A673 (cell line): ENCODE data around the gene UCK2. TPM values are rescaled to one million over a fixed set of nuclear protein-coding genes. Genes with fewer than 3 reads are reported as not detected.

Source experiments
- BruUV-seq: library from RNA; stranded (reverse); fragments of 400-500 nt; replicated peaks from 2 replicates; lab custom pipeline; 2021; lab: Mats Ljungman, UMichigan
- CTCF ChIA-PET: fragments of 300-600 bp; sonication (Branson Sonifier 250); formaldehyde crosslinking; loops from one replicate; lab custom pipeline; 2022; ENCODE audit warnings: antibody characterized with exemption; lab: Charles Lee
- POLR2A ChIA-PET: fragments of 300-600 bp; sonication (Branson Sonifier 250); formaldehyde crosslinking; loops from one replicate; lab custom pipeline; 2022; ENCODE audit warnings: antibody characterized with exemption; ENCODE audit not compliant: low non-redundant PET; lab: Charles Lee
- DNase-seq: peaks from one replicate; pipeline ENCODE4 v3.0.0-alpha.2; 2015; ENCODE audit warnings: low spot score
- H3K27ac ChIP-seq: fragments of 200-600 bp; sonication (generic); 2 replicates; pipeline ENCODE4 v1.5.1; 2016; ENCODE audit warnings: mixed run types, low read depth, mild to moderate bottlenecking, mixed read lengths, antibody characterized with exemption, low read length; ENCODE audit not compliant: poor library complexity, severe bottlenecking
- H3K27me3 ChIP-seq: fragments of 200-600 bp; sonication (generic); replicated peaks from 2 replicates; pipeline ENCODE4 v1.6.1; 2017; ENCODE audit warnings: mixed run types, low read depth, mild to moderate bottlenecking, mixed read lengths, antibody characterized with exemption, low read length; ENCODE audit not compliant: insufficient read depth, poor library complexity
- H3K36me3 ChIP-seq: fragments of 200-600 bp; sonication (generic); 2 replicates; pipeline ENCODE4 v1.6.1; 2016; ENCODE audit warnings: mixed run types, mild to moderate bottlenecking, mixed read lengths, antibody characterized with exemption, low read length; ENCODE audit not compliant: insufficient read depth, poor library complexity, severe bottlenecking
- H3K4me1 ChIP-seq: fragments of 200-600 bp; sonication (generic); 2 replicates; pipeline ENCODE4 v1.6.1; 2017; ENCODE audit warnings: mixed run types, mild to moderate bottlenecking, mixed read lengths, antibody characterized with exemption, low read length; ENCODE audit not compliant: insufficient read depth, poor library complexity, severe bottlenecking
- H3K4me3 ChIP-seq: fragments of 200-600 bp; sonication (generic); 2 replicates; pipeline ENCODE4 v1.5.1; 2016; ENCODE audit warnings: low read depth, mixed run types, mild to moderate bottlenecking, mixed read lengths, low read length; ENCODE audit not compliant: poor library complexity, severe bottlenecking
- H3K9me3 ChIP-seq: fragments of 200-600 bp; sonication (generic); 2 replicates; pipeline ENCODE4 v1.6.1; 2016; ENCODE audit warnings: mixed run types, low read depth, mild to moderate bottlenecking, mixed read lengths, antibody characterized with exemption, low read length; ENCODE audit not compliant: poor library complexity, severe bottlenecking
- EZH2 ChIP-seq: fragments of 200-600 bp; sonication (generic); IDR thresholded peaks from 2 replicates; pipeline ENCODE4 v1.6.1; 2017; ENCODE audit warnings: borderline replicate concordance, low read depth, mild to moderate bottlenecking, mixed read lengths, antibody characterized with exemption, low read length; ENCODE audit not compliant: poor library complexity, severe bottlenecking
- intact Hi-C: fragments of 100-400 bp; cut with micrococcal nuclease; formaldehyde crosslinking; loops from one replicate; pipeline ENCODE4 v1.10.0; 2022; ENCODE audit not compliant: unreplicated experiment
- total RNA-seq: library from RNA; stranded (reverse); gene quantifications from 2 replicates; pipeline ENCODE4 v1.2.3, GENCODE V29; 2021
- TF ChIP-seq, protein P1 (sequence below): fragments of 300-800, 200-600 bp; sonication (generic); conservative IDR thresholded peaks from 2 replicates; pipeline ENCODE4 v1.5.1; 2017; ENCODE audit warnings: low read depth, mild to moderate bottlenecking, antibody characterized with exemption, low read length, moderate library complexity, mixed read lengths

The UCK2 gene
- total RNA-seq, 1 experiment from 2014 or later: 78.7 TPM

DNA sequence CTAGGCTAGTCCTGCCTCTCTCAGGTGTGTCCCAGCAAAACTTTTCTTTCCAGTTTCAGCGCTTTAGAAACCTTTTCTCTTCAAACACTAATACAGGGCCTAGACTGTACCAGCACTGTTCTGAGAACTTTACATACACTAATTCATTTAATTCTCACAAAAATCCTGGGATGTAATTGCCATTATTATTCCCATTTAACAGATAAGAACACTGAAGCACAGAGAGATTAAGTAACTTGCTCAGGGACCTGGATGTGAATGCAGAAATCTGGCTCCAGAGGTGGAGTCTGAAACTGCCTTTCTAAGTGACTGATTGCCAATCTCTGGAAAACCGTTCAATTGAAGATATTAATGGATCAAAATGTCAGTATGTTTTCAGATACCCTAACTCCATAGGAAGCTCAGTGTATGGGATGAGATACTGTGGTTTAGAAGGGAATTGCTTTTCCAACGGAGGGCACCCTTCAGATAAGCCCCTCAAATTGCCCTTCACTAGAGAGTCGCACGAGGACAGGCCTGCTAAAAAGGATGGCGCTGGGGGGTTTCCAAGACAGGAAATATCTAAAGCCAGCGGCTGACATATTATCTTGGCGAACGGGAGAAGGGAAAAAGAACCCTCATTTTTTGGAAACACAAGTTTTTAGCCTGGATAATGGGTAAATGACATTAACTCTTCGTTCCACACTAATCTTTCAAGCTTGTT lies 698 bp upstream of the UCK2 start:
- H3K36me3 ChIP-seq: no peaks in the 10 kb centered on the region
- H3K4me3 ChIP-seq: peak overlapping the region; percentile 86
- H3K9me3 ChIP-seq: no peaks in the 10 kb centered on the region
- no peak for TF ChIP-seq EZH2
- TF ChIP-seq, protein P1, sequence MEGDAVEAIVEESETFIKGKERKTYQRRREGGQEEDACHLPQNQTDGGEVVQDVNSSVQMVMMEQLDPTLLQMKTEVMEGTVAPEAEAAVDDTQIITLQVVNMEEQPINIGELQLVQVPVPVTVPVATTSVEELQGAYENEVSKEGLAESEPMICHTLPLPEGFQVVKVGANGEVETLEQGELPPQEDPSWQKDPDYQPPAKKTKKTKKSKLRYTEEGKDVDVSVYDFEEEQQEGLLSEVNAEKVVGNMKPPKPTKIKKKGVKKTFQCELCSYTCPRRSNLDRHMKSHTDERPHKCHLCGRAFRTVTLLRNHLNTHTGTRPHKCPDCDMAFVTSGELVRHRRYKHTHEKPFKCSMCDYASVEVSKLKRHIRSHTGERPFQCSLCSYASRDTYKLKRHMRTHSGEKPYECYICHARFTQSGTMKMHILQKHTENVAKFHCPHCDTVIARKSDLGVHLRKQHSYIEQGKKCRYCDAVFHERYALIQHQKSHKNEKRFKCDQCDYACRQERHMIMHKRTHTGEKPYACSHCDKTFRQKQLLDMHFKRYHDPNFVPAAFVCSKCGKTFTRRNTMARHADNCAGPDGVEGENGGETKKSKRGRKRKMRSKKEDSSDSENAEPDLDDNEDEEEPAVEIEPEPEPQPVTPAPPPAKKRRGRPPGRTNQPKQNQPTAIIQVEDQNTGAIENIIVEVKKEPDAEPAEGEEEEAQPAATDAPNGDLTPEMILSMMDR: no peak
- POLR2A ChIA-PET: interaction anchor here (0.6 kb wide), 1 partner anchor 16 kb away, joined by 7 read pairs; no protein-coding TSS in a partner anchor
- intact Hi-C loops: loop anchor here (5.0 to 10.0 kb wide), 4 partner anchors 59 to 1888 kb away; partner anchors contain the start of genes ALDH9A1 and TMCO1
- peaks cover 9% of the 10 kb centered on the region for H3K4me1 ChIP-seq
- no peak overlapping the region for H3K27ac ChIP-seq
- CTCF ChIA-PET: no interaction called here
- BruUV-seq: TSS peak; percentile 38
- H3K27me3 ChIP-seq: no peaks in the 10 kb centered on the region
- peak; percentile 31 for DNase-seq

DNA sequence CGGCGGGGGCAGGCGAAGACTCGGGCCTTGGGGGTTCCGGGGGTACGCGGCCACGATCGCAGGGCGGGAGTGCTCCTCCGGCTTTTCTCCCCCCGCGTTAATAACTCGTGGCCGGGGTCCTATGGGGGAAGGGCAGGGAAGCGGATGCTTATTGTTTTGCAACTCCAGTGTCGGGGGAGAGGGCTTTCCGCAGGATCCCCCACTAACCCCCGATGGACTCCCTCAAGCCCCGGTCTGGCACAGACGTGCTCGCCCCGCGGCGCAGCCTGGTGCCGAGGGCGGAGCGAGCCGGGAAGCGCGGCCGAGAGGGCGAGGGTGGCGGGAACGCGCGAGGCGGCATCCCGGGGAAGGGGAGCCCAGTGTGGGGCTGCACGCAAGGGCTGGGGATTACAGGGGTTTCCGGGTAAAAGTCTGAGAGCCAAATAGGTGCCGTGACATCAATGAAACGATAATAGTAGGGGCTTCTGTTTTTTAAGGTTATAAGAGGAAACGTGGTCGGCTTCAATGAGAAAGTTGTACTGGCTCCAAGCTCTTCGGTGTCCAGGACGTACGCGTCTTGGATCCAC lies 772 bp downstream of the UCK2 start:
- TSS peak; percentile 73 for BruUV-seq
- Histone ChIP-seq H3K27me3 (no peaks in the 10 kb centered on the region), H3K9me3 (no peaks in the 10 kb centered on the region), H3K4me1 (peaks cover 9% of the 10 kb centered on the region), H3K27ac (peak overlapping the region; percentile 93), H3K36me3 (no peaks in the 10 kb centered on the region), H3K4me3 (peak overlapping the region; percentile 86)
- intact Hi-C loops: loop anchor here (5.0 to 10.0 kb wide), 4 partner anchors 61 to 1887 kb away; partner anchors contain the start of genes ALDH9A1 and TMCO1
- ChIA-PET POLR2A (no interaction called here), CTCF (no interaction called here)
- no peak for TF ChIP-seq EZH2
- TF ChIP-seq, protein P1: no peak
- DNase-seq: peak; percentile 82

DNA sequence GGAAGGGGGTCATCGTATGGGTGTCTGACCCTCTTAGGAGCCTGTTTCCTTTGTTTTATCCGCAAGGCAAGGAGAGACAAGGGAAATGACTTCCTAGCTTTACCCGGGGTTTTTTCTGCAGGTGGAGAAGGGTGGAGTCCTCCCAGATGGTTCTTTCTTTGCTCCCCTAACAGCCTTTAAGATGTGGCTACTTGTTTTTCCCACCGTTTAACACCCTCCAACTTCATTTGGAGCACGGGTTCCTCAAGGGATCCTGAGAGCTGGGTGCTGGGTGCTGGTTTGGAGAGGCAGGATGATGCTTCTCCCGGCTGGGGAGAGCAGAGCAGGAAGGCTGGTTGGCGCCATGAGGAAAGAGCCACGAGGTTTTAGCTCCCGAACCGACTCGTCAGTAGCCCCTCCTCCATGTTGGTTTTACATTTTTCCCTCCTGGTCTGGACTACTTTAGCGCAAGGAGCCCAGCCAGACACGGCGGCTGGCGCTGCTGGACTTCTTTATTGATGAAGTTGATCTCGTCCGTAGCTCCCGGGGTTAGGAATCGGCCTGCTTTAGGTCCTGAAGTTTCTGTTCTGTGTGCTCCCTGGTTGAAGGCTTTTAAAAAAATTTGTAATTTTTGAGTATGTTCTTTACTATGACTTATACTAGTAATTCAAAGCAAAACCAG lies 1.4 kb downstream of the UCK2 start:
- peak overlapping the region; percentile 86 for H3K4me3 ChIP-seq
- H3K27ac ChIP-seq: peak overlapping the region; percentile 93
- no peaks in the 10 kb centered on the region for H3K36me3 ChIP-seq
- CTCF ChIA-PET: interaction anchor here (0.6 kb wide), 1 partner anchor 171 kb away, joined by 3 read pairs; no protein-coding TSS in a partner anchor
- peaks cover 9% of the 10 kb centered on the region for H3K4me1 ChIP-seq
- H3K9me3 ChIP-seq: no peaks in the 10 kb centered on the region
- TF ChIP-seq EZH2: no peak
- TF ChIP-seq, protein P1: no peak
- DNase-seq: peak; percentile 87
- POLR2A ChIA-PET: interaction anchor here (0.5 kb wide), 1 partner anchor 28 kb away, joined by 11 read pairs; no protein-coding TSS in a partner anchor
- intact Hi-C loops: loop anchor here (5.0 to 10.0 kb wide), 4 partner anchors 61 to 1886 kb away; partner anchors contain the start of genes ALDH9A1 and TMCO1
- H3K27me3 ChIP-seq: no peaks in the 10 kb centered on the region
- TSS peak; percentile 55 for BruUV-seq
